HL-60/S4 treated with phorbol 12-myristate 13-acetate at 8.2 ng/mL for 4 days and 3 days (cell line): ENCODE measurements around the gene FCGR3A.
"Not testable (repeated sequence)": the region's sequence is repeated elsewhere in the genome, so short reads cannot be mapped to it uniquely, and the experiment has no call there.

Source experiments
- in situ Hi-C: fragments of 300-500 bp; cut with MboI; formaldehyde crosslinking; loops from 2 replicates; pipeline ENCODE4 v1.15.0; 2022; ENCODE audit warnings: low sequenced_read_pairs

Gene FCGR3A

DNA sequence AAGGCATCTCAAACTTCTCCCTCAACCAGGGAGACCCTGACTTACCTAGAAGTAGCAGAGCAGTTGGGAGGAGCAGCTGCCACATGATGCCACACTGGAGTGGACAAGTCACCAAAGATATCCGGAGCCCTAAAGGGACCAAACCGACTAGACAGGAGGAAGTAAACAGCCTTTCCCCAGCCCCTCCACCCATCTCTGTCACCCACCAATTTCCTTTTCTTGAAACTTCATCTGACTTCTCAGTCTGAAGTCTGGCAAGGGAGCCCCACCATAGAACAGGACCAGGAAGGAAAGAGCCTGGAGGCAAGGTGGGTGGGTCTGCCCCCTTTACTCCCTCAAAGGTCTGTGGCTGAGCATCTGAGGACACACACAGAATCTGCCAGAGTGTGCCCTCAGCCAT, at the start of gene FCGR3A:
TSS of gene FCGR3A (minus strand) at position 167 of the 400 bp plus-strand sequence. CDS start at position 85, 82 bp downstream.
- in situ Hi-C loops: no loop called here

DNA sequence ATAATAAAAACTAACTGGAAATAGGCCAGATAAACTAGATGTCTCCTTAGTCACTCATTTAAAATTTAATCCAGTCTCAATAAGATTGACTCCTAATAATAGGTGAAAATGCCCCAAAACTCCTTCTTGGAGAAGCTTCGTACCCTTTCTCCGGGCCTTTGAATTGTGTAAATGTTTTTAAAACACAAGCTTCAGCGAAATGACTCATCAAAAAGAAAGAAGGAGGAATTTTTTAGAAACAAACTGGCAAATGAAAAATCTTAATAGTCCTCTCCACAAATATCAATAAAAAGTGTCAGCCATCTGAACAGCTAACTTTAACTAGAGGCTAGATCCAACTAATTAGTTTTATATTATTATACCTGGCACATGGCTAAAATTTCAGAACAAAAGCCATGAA, 47.5 kb upstream of the FCGR3A start:
- in situ Hi-C loops: not testable (repeated sequence)

DNA sequence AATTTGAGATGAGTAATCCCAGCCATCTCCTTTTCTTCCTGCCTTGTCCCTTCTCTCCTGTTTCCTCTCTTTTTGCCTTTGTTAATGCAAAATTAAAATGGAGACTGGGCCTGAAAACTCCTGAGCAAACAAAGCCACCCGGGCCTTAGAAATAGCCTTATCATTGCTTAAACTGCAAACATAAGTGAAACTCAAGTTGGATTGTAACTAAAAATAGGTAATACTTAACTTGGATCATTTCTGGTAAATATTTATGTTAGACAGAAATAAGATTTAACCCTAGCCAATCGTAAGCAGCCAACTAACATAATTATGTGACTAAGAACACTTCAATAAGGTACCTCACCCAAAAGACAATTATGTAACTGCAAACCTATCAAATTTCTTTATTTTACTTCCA, 46.0 kb upstream of the FCGR3A start:
- in situ Hi-C loops: not testable (repeated sequence)

GRCh38 chr1:161595173-161595572, 45.6 kb upstream of the FCGR3A start:
- in situ Hi-C loops: not testable (repeated sequence)

DNA sequence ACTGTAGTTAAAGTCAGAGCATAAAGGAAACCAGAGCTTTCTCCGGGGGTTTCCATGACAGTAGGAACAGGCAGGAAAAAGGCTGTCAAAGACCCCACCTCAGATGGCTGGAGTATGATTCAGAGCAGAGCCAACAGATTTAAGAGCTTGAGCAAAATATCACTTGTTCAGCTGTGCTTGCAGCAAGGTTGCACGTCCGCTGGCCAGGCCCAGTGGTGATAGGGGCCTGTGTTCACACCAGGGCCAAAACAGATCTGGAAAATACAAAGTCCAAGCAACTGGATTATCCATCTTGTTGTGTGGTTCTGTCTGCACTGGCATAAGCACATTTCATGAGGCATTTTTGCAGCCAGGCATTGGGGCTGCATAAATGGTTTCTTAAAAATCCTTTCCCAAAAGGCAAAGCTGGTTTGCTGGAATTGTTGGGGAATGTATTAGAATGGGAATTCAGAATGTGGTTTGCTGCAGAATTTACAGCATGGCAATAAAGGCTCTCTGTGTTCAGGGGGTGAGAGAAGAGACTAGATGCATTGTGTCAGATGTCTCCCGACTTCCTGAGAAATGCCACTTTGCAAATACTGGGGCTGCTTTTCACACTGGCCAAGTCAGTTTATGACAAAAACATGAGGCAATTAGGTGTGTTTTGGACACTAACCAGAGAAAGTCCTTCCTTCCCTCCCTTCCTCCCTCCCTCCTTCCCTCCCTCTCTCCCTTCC, 44.8 kb upstream of the FCGR3A start:
- in situ Hi-C loops: not testable (repeated sequence)

DNA sequence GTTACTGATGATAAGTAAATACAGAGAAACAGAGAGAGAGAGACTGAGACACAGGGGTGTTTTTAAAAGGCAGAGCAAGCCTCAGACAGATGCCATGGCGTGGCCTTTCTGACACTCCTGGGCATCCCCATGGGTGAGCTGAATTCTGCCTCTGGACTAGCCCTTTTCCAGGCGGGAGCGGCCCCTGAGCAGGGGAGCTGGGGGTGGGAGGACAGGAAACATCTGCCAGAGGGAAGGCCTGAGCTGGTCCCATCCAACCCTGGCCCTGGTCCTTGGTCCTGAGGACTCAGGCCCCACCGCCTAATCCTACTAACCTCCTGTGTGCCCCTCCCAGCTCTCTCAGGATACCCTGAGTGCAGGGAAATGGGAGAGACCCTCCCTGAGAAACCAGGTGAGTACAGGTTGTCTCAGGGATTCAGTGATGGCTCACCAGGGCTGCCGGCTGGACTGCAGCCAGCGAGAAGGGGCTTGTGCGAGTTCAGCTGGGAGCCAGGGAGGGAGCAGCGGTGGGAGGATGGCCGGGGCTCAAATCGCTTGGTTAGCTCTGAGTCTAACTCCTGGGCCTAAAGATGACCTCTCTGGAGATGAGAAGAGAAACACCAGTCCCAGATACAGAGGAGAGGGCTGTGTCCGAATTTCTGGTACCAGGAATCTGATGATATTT, 43.6 kb upstream of the FCGR3A start:
- in situ Hi-C loops: not testable (repeated sequence)

DNA sequence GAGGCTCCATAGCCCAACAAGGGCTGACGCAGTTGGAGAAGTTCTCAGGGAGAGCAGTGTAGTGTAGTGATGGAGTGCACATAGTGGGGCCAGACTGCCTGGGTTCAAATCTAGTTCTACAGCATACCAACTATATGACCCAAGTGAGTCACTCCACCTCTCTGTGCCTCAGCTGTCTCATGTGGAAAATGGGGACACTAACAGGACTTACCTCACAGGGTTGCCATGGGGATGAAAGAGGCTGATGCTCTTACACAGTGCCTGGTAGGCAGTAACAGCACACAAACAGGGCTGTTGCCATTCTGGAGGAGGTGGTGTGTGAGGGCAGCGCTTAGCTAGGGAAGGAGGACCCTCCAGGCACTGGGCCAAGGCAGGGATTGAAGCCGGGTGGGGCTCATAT, 43.0 kb upstream of the FCGR3A start:
- in situ Hi-C loops: not testable (repeated sequence)

DNA sequence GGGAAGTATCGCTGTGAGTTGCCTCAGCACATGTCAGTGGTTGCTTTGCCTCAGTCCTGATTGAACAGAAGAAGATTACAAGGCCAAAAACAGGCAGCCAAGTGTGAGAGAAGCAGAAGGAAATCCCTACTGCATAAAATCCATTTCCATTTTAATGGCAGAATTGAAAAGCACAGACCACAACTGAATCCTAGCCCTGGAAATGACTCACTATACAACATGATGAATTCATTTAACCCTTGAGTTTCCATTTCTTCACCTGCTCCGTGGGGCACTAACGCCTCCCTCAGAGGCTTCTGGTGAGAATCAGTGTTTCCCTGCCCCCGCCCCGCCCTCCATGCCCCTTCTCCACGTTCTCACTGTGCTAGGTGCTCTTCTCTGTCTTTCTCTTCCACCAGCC, 40.3 kb upstream of the FCGR3A start:
- in situ Hi-C loops: not testable (repeated sequence)

GRCh38 chr1:161589365-161589764, 39.7 kb upstream of the FCGR3A start:
- in situ Hi-C loops: not testable (repeated sequence)

- in situ Hi-C loops: not testable (repeated sequence)
Observed at GRCh38 chr1:161588596-161588995, 39.0 kb upstream of the FCGR3A start.

DNA sequence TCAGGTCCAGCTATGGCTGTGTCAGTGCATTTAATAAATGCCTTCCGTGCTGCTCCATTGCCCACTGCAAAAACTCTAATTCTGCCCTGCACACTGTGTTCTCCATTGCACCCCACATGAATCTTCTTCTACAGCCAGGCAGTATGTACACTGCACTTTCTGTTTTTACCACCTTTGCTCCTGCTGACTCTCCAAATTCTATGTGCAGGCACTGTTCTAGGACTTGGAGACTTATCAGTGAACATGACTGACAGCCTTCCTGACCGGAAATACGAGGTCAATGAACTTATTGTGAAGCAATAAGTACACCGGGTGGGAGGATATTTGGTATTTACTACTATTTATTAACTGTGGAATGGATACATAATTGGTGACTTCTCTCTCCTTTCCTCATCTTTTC, 33.3 kb upstream of the FCGR3A start:
- in situ Hi-C loops: not testable (repeated sequence)

DNA sequence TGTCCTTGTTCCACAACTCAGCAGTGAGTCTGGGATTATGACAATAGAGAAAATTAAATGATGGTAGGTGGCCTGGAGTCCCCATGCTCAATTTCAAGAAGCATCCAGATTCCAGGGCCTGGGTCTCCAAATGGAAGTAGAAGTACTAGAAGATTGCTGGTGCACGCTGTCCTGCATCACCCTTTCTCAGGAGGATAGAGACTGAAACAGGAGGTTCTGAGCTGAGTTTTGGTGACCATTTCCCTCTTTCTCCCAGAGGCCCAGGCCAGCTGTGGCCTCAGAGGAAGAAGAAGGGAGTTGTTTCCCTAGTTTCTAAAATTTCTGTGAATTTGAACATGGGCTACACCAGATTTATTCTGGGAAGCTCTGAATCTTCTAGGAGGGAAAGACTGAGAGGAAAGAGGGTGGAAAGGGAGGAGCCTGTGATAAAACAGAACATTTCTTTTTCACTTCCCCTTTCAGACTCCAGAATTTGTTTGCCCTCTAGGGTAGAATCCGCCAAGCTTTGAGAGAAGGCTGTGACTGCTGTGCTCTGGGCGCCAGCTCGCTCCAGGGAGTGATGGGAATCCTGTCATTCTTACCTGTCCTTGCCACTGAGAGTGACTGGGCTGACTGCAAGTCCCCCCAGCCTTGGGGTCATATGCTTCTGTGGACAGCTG, 31.4 kb upstream of the FCGR3A start:
- in situ Hi-C loops: not testable (repeated sequence)

GRCh38 chr1:161579856-161580507, 30.4 kb upstream of the FCGR3A start:
- in situ Hi-C loops: not testable (repeated sequence)

DNA sequence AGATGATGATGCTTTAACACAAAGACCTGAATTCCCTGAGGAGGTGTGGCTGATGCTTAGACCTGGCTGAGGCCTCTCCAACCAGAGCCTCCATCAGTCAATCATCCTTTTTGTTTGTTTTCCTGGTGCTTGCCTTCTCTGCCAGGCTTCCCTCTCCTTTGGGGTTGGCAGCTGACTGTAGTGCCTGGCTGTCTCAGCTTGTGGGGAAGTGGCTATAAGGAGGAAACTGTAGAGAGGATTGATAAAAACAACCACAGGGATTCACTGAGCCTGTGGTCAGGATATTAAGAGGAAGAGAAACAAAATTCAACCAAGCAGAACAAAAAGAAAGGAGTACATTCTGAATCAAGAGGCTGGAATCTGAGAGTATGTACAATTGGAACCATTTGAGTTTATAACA, 27.1 kb upstream of the FCGR3A start:
- in situ Hi-C loops: not testable (repeated sequence)

DNA sequence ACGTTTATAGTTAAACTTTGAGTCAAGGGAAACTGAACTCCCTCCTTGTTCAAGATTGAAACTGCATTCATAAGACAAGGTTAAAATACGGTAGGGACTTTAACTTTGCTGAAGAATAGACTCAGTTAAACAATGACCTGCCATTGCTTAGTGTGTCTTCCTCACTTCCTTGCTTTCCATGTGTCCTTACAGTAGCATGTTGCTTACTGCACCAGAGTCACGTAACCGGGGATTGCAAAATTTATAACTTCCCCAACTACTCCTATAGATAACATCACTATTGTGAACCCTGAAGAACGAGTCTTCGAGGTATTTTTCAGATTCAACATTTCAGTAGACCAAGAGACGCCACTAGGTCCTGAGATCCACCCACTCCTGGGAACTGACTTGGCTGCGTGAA, 22.1 kb upstream of the FCGR3A start:
- in situ Hi-C loops: not testable (repeated sequence)

DNA sequence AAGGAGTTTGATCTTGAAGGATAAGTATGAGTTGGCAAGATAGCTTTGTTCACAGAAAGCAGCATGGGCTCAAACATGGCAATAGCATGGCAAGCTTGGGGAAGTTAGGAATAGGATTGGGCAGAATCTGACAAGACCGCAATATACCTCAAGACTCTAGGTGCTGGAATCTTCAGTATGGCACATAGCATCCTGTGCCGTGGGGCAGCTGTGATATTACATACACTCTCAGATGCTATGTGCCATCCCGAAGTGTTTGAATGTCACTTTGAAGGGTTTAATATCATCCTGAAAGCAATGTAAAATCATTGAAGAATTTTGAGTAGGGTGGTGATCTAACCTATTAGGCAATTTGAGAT, 17.0 kb upstream of the FCGR3A start:
- in situ Hi-C loops: not testable (repeated sequence)

DNA sequence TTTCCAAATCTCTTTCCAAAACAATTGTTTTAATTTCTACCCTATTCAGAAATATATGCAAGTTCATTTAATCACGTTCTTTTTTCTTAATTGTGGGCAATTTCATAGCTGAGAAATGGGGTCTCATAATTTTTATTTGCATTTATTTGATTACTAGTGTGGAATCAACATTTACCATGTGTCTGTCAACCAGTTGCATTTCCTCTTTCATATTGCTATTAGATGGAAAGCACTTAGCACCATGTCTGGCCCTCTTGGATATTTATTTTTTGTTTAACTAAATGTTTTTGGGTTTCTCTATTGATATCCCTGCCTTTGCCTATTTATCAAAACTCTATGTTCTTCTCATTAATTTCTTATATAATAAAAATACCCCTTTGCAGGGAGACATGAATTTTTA, 13.9 kb upstream of the FCGR3A start:
- in situ Hi-C loops: not testable (repeated sequence)

- in situ Hi-C loops: not testable (repeated sequence)
Observed at GRCh38 chr1:161562441-161562840, 12.8 kb upstream of the FCGR3A start.

DNA sequence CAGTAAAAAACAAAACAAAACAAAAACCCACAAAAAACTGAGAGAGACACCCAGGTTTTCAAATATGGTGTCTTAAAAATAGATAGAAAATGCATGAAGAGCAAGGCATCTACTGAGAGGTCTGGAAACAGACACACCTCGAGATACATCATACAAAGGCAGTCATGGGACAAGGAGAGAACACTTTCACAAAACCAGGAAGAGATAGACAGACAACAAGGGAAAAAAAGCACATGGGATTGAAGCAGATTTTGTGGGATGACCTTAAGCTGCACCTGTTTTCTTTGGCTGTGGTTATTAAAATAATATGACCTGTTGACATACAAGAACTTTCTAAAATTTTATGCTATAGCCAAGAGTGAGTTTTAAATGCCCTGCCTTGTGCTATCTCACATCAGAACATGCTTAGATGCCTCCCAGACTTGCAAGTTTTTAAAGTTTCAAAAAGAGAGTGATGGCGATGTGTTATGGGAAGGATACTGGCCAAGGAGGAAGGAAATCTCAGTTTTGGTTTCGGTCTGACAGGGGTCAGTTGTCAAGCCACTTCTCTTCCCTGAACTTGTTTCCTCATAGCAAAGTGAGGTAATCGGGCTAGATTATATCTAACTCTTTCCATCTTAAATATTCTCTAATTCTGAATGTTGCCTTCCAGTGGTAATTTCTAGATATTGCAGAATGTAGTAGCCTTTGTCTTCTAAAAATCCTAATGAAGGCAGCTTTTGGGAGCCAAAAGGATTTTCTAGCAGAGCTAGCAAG, 11.5 kb upstream of the FCGR3A start:
- in situ Hi-C loops: not testable (repeated sequence)

DNA sequence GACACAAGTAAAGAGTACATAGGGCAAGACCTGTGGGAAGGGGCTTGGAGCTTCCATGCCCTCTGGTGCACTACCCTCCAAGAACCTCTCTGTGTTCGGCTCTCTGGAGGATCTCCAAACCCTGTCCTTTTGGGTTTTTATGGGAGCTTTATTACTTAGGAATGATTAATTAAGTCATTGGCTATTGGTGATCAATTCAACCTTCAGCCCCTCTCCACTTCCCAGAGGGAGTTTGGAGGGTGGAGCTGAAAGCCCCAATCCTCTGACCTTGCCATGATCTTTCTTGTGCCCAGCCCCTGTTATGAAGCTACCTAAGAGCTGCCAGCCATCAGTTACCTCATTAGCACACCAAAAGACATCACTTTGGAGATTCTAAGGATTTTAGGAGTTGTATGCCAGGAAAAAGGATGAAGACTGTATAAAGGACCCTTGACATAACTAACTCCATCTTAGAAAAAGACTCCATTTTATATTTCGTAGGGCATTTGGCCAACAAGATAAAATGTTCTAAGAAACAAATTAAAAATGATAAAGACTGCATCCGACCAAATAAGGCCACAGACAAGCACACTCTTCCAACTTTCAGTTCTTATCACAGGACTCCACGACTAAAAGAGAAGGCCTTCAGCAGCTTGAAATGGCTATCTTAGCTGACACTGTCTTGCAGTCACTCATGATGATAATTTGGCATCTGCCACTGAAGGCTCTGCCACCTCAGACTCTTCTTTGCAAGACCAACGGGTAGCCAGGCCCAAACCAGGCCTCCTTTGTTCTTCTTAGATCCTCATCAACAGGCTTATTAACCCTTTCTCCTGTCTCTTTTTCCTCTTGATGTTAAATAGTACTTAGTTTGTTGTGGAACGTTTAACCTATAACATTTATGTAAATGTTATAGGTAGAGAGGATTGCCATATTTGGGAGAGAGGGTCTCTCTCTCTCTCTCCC, 8.2 kb upstream of the FCGR3A start:
- in situ Hi-C loops: not testable (repeated sequence)
